Upper lobe of right lung (tissue), 1 donor: ENCODE data around the gene PIP4K2A. TPM values are rescaled to one million over a fixed set of nuclear protein-coding genes. Genes with fewer than 3 reads are reported as not detected.

Experiments used
- ATAC-seq: fragments of 200-7000 bp; cut with Tn5 transposase; one replicate; pipeline ENCODE4 v1.9.1; 2020; ENCODE audit warnings: mild to moderate bottlenecking, moderate library complexity
- DNase-seq: peaks from one replicate; pipeline ENCODE4 v3.0.0-alpha.2; 2020
- H3K27ac ChIP-seq: fragments of 200-600 bp; one replicate; pipeline ENCODE4 v1.8.0; 2022
- H3K27me3 ChIP-seq: fragments of 200-600 bp; one replicate; pipeline ENCODE4 v1.8.0; 2022; ENCODE audit warnings: mild to moderate bottlenecking
- H3K36me3 ChIP-seq: fragments of 200-600 bp; one replicate; pipeline ENCODE4 v1.8.0; 2022
- H3K4me1 ChIP-seq: fragments of 200-600 bp; one replicate; pipeline ENCODE4 v1.8.0; 2022
- H3K4me3 ChIP-seq: fragments of 200-600 bp; one replicate; pipeline ENCODE4 v1.8.0; 2022; ENCODE audit warnings: mild to moderate bottlenecking
- H3K9me3 ChIP-seq: fragments of 200-600 bp; one replicate; pipeline ENCODE4 v1.8.0; 2022
- intact Hi-C: fragments of 100-400 bp; cut with DNase I; formaldehyde crosslinking; loops from one replicate; pipeline ENCODE4 v1.11.0; 2022
- total RNA-seq: library from RNA; stranded (reverse); fragmentation: NEBNext Ultra II Directional; extraction: Animal tissue kit (Norgen Biotek cat#: 25700); gene quantifications from one replicate; pipeline ENCODE4 v1.2.1, GENCODE V29; 2021
- TF ChIP-seq, protein P1 (sequence below): fragments of 200-600 bp; IDR thresholded peaks from one replicate; pipeline ENCODE4 v1.8.0; 2022; ENCODE audit warnings: antibody characterized with exemption
- donor health status: DM: no; HTN: yes; CAD: no; lungs with severe emphysema.

The PIP4K2A gene
- total RNA-seq, 1 donor from 2014 or later = 61.2 TPM

GRCh38 chr10:22601618-22602017 lies 112.8 kb downstream of the PIP4K2A start:
- Histone ChIP-seq H3K27ac (no peak overlapping the region), H3K36me3 (peaks cover 16% of the 10 kb centered on the region), H3K4me3 (no peak overlapping the region), H3K4me1 (peaks cover 21% of the 10 kb centered on the region), H3K9me3 (no peaks in the 10 kb centered on the region), H3K27me3 (no peaks in the 10 kb centered on the region)
- DNase-seq = no peak
- ATAC-seq = no peak
- intact Hi-C loops = no loop called here
- TF ChIP-seq, protein P1, sequence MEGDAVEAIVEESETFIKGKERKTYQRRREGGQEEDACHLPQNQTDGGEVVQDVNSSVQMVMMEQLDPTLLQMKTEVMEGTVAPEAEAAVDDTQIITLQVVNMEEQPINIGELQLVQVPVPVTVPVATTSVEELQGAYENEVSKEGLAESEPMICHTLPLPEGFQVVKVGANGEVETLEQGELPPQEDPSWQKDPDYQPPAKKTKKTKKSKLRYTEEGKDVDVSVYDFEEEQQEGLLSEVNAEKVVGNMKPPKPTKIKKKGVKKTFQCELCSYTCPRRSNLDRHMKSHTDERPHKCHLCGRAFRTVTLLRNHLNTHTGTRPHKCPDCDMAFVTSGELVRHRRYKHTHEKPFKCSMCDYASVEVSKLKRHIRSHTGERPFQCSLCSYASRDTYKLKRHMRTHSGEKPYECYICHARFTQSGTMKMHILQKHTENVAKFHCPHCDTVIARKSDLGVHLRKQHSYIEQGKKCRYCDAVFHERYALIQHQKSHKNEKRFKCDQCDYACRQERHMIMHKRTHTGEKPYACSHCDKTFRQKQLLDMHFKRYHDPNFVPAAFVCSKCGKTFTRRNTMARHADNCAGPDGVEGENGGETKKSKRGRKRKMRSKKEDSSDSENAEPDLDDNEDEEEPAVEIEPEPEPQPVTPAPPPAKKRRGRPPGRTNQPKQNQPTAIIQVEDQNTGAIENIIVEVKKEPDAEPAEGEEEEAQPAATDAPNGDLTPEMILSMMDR = no peak

DNA sequence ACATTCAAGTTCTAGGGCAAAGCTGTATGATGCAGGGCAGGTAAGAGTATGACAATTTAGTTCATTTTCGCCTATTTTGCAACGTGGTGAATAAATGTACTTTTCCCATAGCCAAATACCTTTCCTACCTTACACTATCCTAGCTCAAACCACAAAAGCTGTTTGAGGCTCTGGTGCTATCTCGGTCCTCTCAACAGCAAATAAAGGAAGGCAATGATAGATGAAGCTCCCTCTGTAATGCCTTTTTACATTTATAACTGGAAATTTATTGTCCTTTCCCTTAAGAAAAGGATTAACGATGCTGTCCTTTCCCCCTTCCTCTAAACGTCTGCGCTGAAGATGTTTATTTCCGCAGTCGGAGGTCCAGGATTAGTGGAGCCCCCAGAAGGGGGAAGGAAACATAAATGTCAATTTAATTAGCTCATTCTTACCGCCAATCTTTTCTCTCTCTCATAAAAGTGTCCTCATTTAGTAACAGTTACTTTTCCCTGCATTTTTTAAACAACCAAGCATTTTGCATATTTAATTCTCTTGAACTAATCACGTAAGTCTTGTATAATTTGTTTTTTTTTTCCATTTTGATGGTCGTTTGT lies 114.6 kb downstream of the PIP4K2A start:
- Histone ChIP-seq H3K36me3 (peaks cover 14% of the 10 kb centered on the region), H3K27me3 (no peaks in the 10 kb centered on the region), H3K4me3 (no peak overlapping the region), H3K4me1 (peaks cover 12% of the 10 kb centered on the region), H3K27ac (no peak overlapping the region), H3K9me3 (no peaks in the 10 kb centered on the region)
- TF ChIP-seq, protein P1 = no peak
- no peak for DNase-seq
- intact Hi-C loops = no loop called here
- no peak for ATAC-seq

DNA sequence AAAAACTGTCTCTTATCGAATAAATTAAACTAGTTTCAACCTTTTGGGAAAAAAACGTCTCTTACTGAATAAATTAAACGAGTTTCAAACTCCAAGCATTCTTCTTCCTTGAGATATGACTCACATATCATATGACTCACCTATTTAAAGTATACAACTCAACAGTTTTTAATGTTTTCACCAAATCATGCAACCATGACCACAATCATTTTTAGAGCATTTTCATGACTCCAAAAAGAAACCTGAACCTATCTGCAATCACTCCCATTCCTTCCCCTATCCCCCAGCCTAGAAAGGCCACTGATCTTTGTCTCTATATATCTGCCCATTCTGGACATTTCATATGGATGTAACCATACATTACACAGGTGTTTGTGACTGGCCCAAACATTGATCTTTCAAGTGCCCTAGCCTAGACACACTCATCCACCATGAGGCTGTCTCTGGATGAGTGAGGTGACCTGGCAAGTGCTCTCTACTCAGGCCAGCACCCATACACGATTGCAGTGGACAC lies 115.3 kb downstream of the PIP4K2A start:
- Histone ChIP-seq H3K9me3 (no peaks in the 10 kb centered on the region), H3K4me3 (no peak overlapping the region), H3K4me1 (peaks cover 8% of the 10 kb centered on the region), H3K27ac (no peak overlapping the region), H3K36me3 (peaks cover 14% of the 10 kb centered on the region), H3K27me3 (no peaks in the 10 kb centered on the region)
- intact Hi-C loops = no loop called here
- TF ChIP-seq, protein P1 = no peak
- ATAC-seq = no peak
- no peak for DNase-seq

GRCh38 chr10:22598478-22598877 lies 115.9 kb downstream of the PIP4K2A start:
- Histone ChIP-seq H3K4me3 (no peak overlapping the region), H3K27me3 (no peaks in the 10 kb centered on the region), H3K36me3 (peaks cover 14% of the 10 kb centered on the region), H3K4me1 (peaks cover 8% of the 10 kb centered on the region), H3K9me3 (no peaks in the 10 kb centered on the region), H3K27ac (no peak overlapping the region)
- TF ChIP-seq, protein P1 = no peak
- ATAC-seq (peak; percentile 63), DNase-seq (no peak)
- intact Hi-C loops = no loop called here

DNA sequence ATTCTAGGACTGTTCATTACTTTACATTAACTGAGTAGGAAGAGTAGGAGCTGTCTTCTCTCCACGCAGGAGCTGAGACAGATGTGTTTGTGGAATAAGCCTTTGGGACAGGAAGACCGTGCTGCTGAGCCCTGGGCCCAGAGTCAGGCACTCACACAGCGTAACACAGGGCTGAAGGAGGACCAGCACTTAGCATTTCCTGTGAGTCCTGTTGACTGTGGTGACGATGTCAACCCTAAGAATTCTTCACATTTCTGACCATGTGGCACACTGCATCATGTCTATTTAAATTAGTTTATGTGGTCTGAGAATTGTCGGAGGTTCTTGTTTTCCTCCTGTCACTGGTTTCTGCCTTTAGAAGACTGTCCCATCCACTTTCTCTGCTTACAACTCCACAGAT lies 117.2 kb downstream of the PIP4K2A start:
- intact Hi-C loops = no loop called here
- peaks cover 8% of the 10 kb centered on the region for H3K4me1 ChIP-seq
- no peak overlapping the region for H3K27ac ChIP-seq
- H3K27me3 ChIP-seq = no peaks in the 10 kb centered on the region
- peak; percentile 56 for ATAC-seq
- H3K36me3 ChIP-seq = peaks cover 9% of the 10 kb centered on the region
- no peaks in the 10 kb centered on the region for H3K9me3 ChIP-seq
- no peak for DNase-seq
- TF ChIP-seq, protein P1 = no peak
- H3K4me3 ChIP-seq = no peak overlapping the region
